ENCODE results near the gene ATP6V0A1.

GRCh38 chr17:42514867-42515266 lies 56.2 kb downstream of the ATP6V0A1 start:
- TF ChIP-seq CTCF (conservative IDR thresholded peaks at IDR 0.05 in 1 of 2, IDR thresholded peaks at IDR 0.05 in 1 of 2; ENCODE audit: extremely low read depth in 1 of 2, insufficient read depth in 1 of 2, low read depth in 1 of 2, low read length in 2 of 2) (no peak), EZH2 (IDR thresholded peaks at IDR 0.05; ENCODE audit: borderline replicate concordance, low read length) (no peak)
